Pancreas (tissue), 10 donors: ENCODE results near the gene BABAM2. TPM values are rescaled to one million over a fixed set of nuclear protein-coding genes. Genes with fewer than 3 reads are reported as not detected.
A peak's percentile ranks its signal among the peaks of the same experiment; 100 is the strongest.

Source experiments
- ATAC-seq, 4 donors: fragments of 200-7000 bp; cut with Tn5 transposase; one replicate each; pipeline versions ENCODE4 v1.8.0 to v1.9.1; 2020; ENCODE audit warnings: mild to moderate bottlenecking in 4 of 4, moderate library complexity in 4 of 4
- DNase-seq, 6 donors: peaks; one replicate each; pipeline ENCODE4 v3.0.0-alpha.2; 2020
- FAIRE-seq: peaks from 2 replicates; lab custom pipeline; 2012; peaks lifted over from hg19 to GRCh38; lab: Jason Lieb, UNC
- H3K27ac ChIP-seq, 4 donors: fragments of 200-600 bp; sonication (generic); 1 replicate in 3 of 4; 2 replicates in 1 of 4; pipeline versions ENCODE4 v1.5.0 to v1.8.0; 2020
- H3K27me3 ChIP-seq, 4 donors: fragments of 200-600 bp; one replicate each; pipeline ENCODE4 v1.8.0; 2021
- H3K36me3 ChIP-seq, 3 donors: fragments of 200-600 bp; sonication (generic) in 1 of 3; one replicate each; pipeline versions ENCODE4 v1.5.0 to v1.8.0; 2020 to 2021
- H3K4me1 ChIP-seq, 3 donors: fragments of 200-600 bp; one replicate each; pipeline ENCODE4 v1.8.0; 2021
- H3K4me3 ChIP-seq, 4 donors: fragments of 200-600 bp; sonication (generic) in 2 of 4; one replicate each; pipeline versions ENCODE4 v1.5.0 to v1.8.0; 2020 to 2021
- H3K9me3 ChIP-seq, 4 donors: fragments of 200-600 bp; one replicate each; pipeline ENCODE4 v1.8.0; 2021
- CTCF ChIP-seq, 4 donors: fragments of 200-600 bp; sonication (generic) in 3 of 4; IDR thresholded peaks; one replicate each; pipeline versions ENCODE4 v1.5.0 to v1.8.0; 2021; ENCODE audit warnings: antibody characterized with exemption in 4 of 4
- WGBS, 2 donors: extraction: QIAGEN DNeasy Blood & Tissue Kit; methylation state at CpG; one replicate each; pipeline ENCODE4 v1.1.7; 2013; 5-methylcytosine and 5-hydroxymethylcytosine counted together
- intact Hi-C, 3 donors: fragments of 100-400 bp; cut with DNase I; formaldehyde crosslinking; loops; one replicate each; pipeline versions ENCODE4 v1.11.1 to v1.14.2; 2022
- polyA plus RNA-seq, 2 donors: library from polyadenylated mRNA; stranded (reverse); fragments of 200-250 nt; gene quantifications; one replicate each; pipeline ENCODE4 v1.2.3, GENCODE V29; 2013
- total RNA-seq, 6 donors: library from RNA; stranded (reverse); fragmentation: NEBNext Ultra II Directional in 4 of 6; extraction: Animal tissue kit (Norgen Biotek cat#: 25700) in 4 of 6; gene quantifications; one replicate each; pipeline versions ENCODE4 v1.2.1 to v1.2.4, GENCODE V29; 2021 to 2023
- donor health status: healthy with polysubstance abuse.
- donor health status: DM: no; HTN: no; CAD: no; lungs with moderate emphysema.
- donor health status: DM: no; HTN: no; CAD: no.
- donor health status: control.
- donor health status: control.
- donor health status: Bipolar disorder and iron deficiency.
- donor health status: DM: yes; HTN: yes; CAD: no.
- donor health status: DM: no; HTN: no; CAD: no.
- donor health status: DM: no; HTN: no; CAD: no.
- donor health status: DM: yes; HTN: yes; CAD: no.

BABAM2 gene
- total and polyA plus RNA-seq, 8 donors, result 9.4 to 21.3 (median 15.6) TPM

- WGBS, 2 donors, result 95 to 96% methylated on average over 2 of the region's 2 CpGs
- no peak for TF ChIP-seq CTCF (IDR thresholded peaks at IDR 0.05)
These were observed 407.0 kb downstream of the BABAM2 start for GRCh38 chr2:28297531-28297930.

GRCh38 chr2:28298406-28298805 lies 407.9 kb downstream of the BABAM2 start:
- no peaks in the 10 kb centered on the region for H3K27me3 ChIP-seq
- H3K4me3 ChIP-seq, result no peak overlapping the region
- no peak for ATAC-seq
- H3K27ac ChIP-seq, result no peak overlapping the region
- WGBS, 2 donors, result 89 to 92% methylated on average over 3 of the region's 3 CpGs
- H3K4me1 ChIP-seq, result no peaks in the 10 kb centered on the region
- FAIRE-seq, result no peak
- H3K9me3 ChIP-seq, result no peaks in the 10 kb centered on the region
- peaks cover 0 to 3% (median 0%) of the 10 kb centered on the region in 3 donors for H3K36me3 ChIP-seq
- DNase-seq, result no peak
- no peak for TF ChIP-seq CTCF (IDR thresholded peaks at IDR 0.05)
- intact Hi-C loops, result no loop called here

More at GRCh38 chr2:28297531-28297930, 407.0 kb downstream of the BABAM2 start:
- Histone ChIP-seq H3K9me3 (no peaks in the 10 kb centered on the region), H3K36me3 (peaks cover 0 to 3% (median 0%) of the 10 kb centered on the region in 3 donors), H3K27me3 (no peaks in the 10 kb centered on the region), H3K27ac (no peak overlapping the region), H3K4me3 (no peak overlapping the region), H3K4me1 (no peaks in the 10 kb centered on the region)
- intact Hi-C loops, result no loop called here
- ATAC-seq, result no peak
- no peak for FAIRE-seq
- no peak for DNase-seq

- H3K4me3 ChIP-seq, result no peak overlapping the region
- no peak for ATAC-seq
- no peaks in the 10 kb centered on the region for H3K27me3 ChIP-seq
- WGBS, 2 donors, result 90 to 91% methylated on average over 9 of the region's 9 CpGs
- no peaks in the 10 kb centered on the region for H3K4me1 ChIP-seq
- FAIRE-seq, result peak; percentile 76
- DNase-seq, result no peak
- TF ChIP-seq CTCF (IDR thresholded peaks at IDR 0.05), result no peak
- H3K27ac ChIP-seq, result no peak overlapping the region
- H3K36me3 ChIP-seq, result peaks cover 0 to 3% (median 0%) of the 10 kb centered on the region in 3 donors
- intact Hi-C loops, result no loop called here
- no peaks in the 10 kb centered on the region for H3K9me3 ChIP-seq
These were observed 410.2 kb downstream of the BABAM2 start for GRCh38 chr2:28300485-28301341.

- WGBS, 2 donors, result 96 to 100% methylated on average over 1 of the region's 1 CpG
- Histone ChIP-seq H3K27ac (no peak overlapping the region), H3K9me3 (no peaks in the 10 kb centered on the region)
These were observed 414.7 kb downstream of the BABAM2 start for GRCh38 chr2:28305202-28305601.

More at GRCh38 chr2:28305202-28305601, 414.7 kb downstream of the BABAM2 start:
- no peak for FAIRE-seq
- no peaks in the 10 kb centered on the region for H3K36me3 ChIP-seq
- no peak for ATAC-seq
- no peaks in the 10 kb centered on the region for H3K4me1 ChIP-seq
- TF ChIP-seq CTCF (IDR thresholded peaks at IDR 0.05), result no peak
- no peaks in the 10 kb centered on the region for H3K27me3 ChIP-seq
- no peak overlapping the region for H3K4me3 ChIP-seq
- intact Hi-C loops, result no loop called here
- no peak for DNase-seq
